Muscle layer of duodenum (tissue), 2 donors: ENCODE results near the gene UNC13C.

Experiments
- H3K27ac ChIP-seq: one replicate; pipeline ENCODE4 v1.7.0; 2013; ENCODE audit warnings: mild to moderate bottlenecking, low read length
- H3K27me3 ChIP-seq: one replicate; pipeline ENCODE4 v1.7.0; 2013; ENCODE audit warnings: low read depth, mild to moderate bottlenecking, control low read depth, low read length
- H3K36me3 ChIP-seq, 2 donors: one replicate each; pipeline ENCODE4 v1.7.0; 2013; ENCODE audit warnings: low read length in 2 of 2, control low read depth in 1 of 2, mild to moderate bottlenecking in 1 of 2; ENCODE audit not compliant: insufficient read depth in 2 of 2, control insufficient read depth in 1 of 2
- H3K4me1 ChIP-seq, 2 donors: one replicate each; pipeline ENCODE4 v1.7.0; 2013; ENCODE audit warnings: low read length in 2 of 2, mild to moderate bottlenecking in 2 of 2, control low read depth in 1 of 2, moderate library complexity in 1 of 2; ENCODE audit not compliant: insufficient read depth in 2 of 2, control insufficient read depth in 1 of 2
- H3K4me3 ChIP-seq, 2 donors: one replicate each; pipeline ENCODE4 v1.7.0; 2013; ENCODE audit warnings: low read length in 2 of 2, low read depth in 1 of 2, mild to moderate bottlenecking in 1 of 2
- H3K9me3 ChIP-seq, 2 donors: one replicate each; pipeline ENCODE4 v1.7.0; 2013; ENCODE audit warnings: low read length in 2 of 2, control low read depth in 1 of 2, mild to moderate bottlenecking in 1 of 2; ENCODE audit not compliant: control insufficient read depth in 1 of 2
- donor health status: healthy.

UNC13C gene

GRCh38 chr15:54540721-54541120, 562.5 kb downstream of the UNC13C start:
- Histone ChIP-seq H3K4me3 (no peak overlapping the region), H3K9me3 (peaks cover 0 to 2% of the 10 kb centered on the region in 2 donors), H3K27ac (no peak overlapping the region), H3K36me3 (no peaks in the 10 kb centered on the region), H3K4me1 (no peaks in the 10 kb centered on the region), H3K27me3 (no peaks in the 10 kb centered on the region)

GRCh38 chr15:54547491-54547890, 569.2 kb downstream of the UNC13C start:
- no peaks in the 10 kb centered on the region for H3K36me3 ChIP-seq
- no peaks in the 10 kb centered on the region for H3K4me1 ChIP-seq
- no peaks in the 10 kb centered on the region for H3K27me3 ChIP-seq
- H3K4me3 ChIP-seq: no peak overlapping the region
- H3K27ac ChIP-seq: no peak overlapping the region
- H3K9me3 ChIP-seq: peaks cover 0 to 2% of the 10 kb centered on the region in 2 donors

GRCh38 chr15:54550954-54551353, 572.7 kb downstream of the UNC13C start:
- no peak overlapping the region for H3K4me3 ChIP-seq
- H3K4me1 ChIP-seq: no peaks in the 10 kb centered on the region
- no peak overlapping the region for H3K27ac ChIP-seq
- no peaks in the 10 kb centered on the region for H3K9me3 ChIP-seq
- H3K36me3 ChIP-seq: no peaks in the 10 kb centered on the region
- no peaks in the 10 kb centered on the region for H3K27me3 ChIP-seq

- Histone ChIP-seq H3K4me3 (no peak overlapping the region), H3K27ac (no peak overlapping the region), H3K27me3 (no peaks in the 10 kb centered on the region), H3K4me1 (no peaks in the 10 kb centered on the region), H3K9me3 (no peaks in the 10 kb centered on the region), H3K36me3 (no peaks in the 10 kb centered on the region)
Observed at GRCh38 chr15:54556231-54556630, 578.0 kb downstream of the UNC13C start.

GRCh38 chr15:54559405-54560069, 581.3 kb downstream of the UNC13C start:
- no peaks in the 10 kb centered on the region for H3K36me3 ChIP-seq
- H3K4me1 ChIP-seq: no peaks in the 10 kb centered on the region
- no peak overlapping the region for H3K27ac ChIP-seq
- H3K4me3 ChIP-seq: no peak overlapping the region
- H3K9me3 ChIP-seq: no peaks in the 10 kb centered on the region
- no peaks in the 10 kb centered on the region for H3K27me3 ChIP-seq

GRCh38 chr15:54560417-54560816, 582.2 kb downstream of the UNC13C start:
- Histone ChIP-seq H3K4me1 (no peaks in the 10 kb centered on the region), H3K9me3 (no peaks in the 10 kb centered on the region), H3K27ac (no peak overlapping the region)

GRCh38 chr15:54564166-54564565, 585.9 kb downstream of the UNC13C start:
- Histone ChIP-seq H3K4me1 (no peaks in the 10 kb centered on the region), H3K4me3 (no peak overlapping the region), H3K36me3 (no peaks in the 10 kb centered on the region), H3K27ac (no peak overlapping the region), H3K9me3 (no peaks in the 10 kb centered on the region), H3K27me3 (no peaks in the 10 kb centered on the region)

More at GRCh38 chr15:54560417-54560816, 582.2 kb downstream of the UNC13C start:
- no peaks in the 10 kb centered on the region for H3K27me3 ChIP-seq
- no peaks in the 10 kb centered on the region for H3K36me3 ChIP-seq
- H3K4me3 ChIP-seq: no peak overlapping the region

GRCh38 chr15:54566654-54567053, 588.4 kb downstream of the UNC13C start:
- no peaks in the 10 kb centered on the region for H3K4me1 ChIP-seq
- no peaks in the 10 kb centered on the region for H3K36me3 ChIP-seq
- no peaks in the 10 kb centered on the region for H3K27me3 ChIP-seq
- no peak overlapping the region for H3K4me3 ChIP-seq
- H3K9me3 ChIP-seq: no peaks in the 10 kb centered on the region
- no peak overlapping the region for H3K27ac ChIP-seq

GRCh38 chr15:54567408-54568035, 589.3 kb downstream of the UNC13C start:
- no peak overlapping the region for H3K27ac ChIP-seq
- no peaks in the 10 kb centered on the region for H3K27me3 ChIP-seq
- no peaks in the 10 kb centered on the region for H3K9me3 ChIP-seq
- H3K36me3 ChIP-seq: no peaks in the 10 kb centered on the region
- no peak overlapping the region for H3K4me3 ChIP-seq
- H3K4me1 ChIP-seq: no peaks in the 10 kb centered on the region

- Histone ChIP-seq H3K27ac (no peak overlapping the region), H3K27me3 (no peaks in the 10 kb centered on the region), H3K9me3 (no peaks in the 10 kb centered on the region), H3K36me3 (no peaks in the 10 kb centered on the region), H3K4me1 (no peaks in the 10 kb centered on the region), H3K4me3 (no peak overlapping the region)
Observed at GRCh38 chr15:54568381-54568780, 590.1 kb downstream of the UNC13C start.

GRCh38 chr15:54571576-54571975, 593.3 kb downstream of the UNC13C start:
- no peaks in the 10 kb centered on the region for H3K9me3 ChIP-seq
- H3K4me1 ChIP-seq: no peaks in the 10 kb centered on the region
- no peaks in the 10 kb centered on the region for H3K27me3 ChIP-seq
- H3K4me3 ChIP-seq: no peak overlapping the region
- no peak overlapping the region for H3K27ac ChIP-seq
- no peaks in the 10 kb centered on the region for H3K36me3 ChIP-seq

- no peaks in the 10 kb centered on the region for H3K27me3 ChIP-seq
- H3K4me3 ChIP-seq: no peak overlapping the region
- H3K4me1 ChIP-seq: no peaks in the 10 kb centered on the region
- H3K27ac ChIP-seq: no peak overlapping the region
- no peaks in the 10 kb centered on the region for H3K36me3 ChIP-seq
- H3K9me3 ChIP-seq: no peaks in the 10 kb centered on the region
Observed at GRCh38 chr15:54575586-54575985, 597.3 kb downstream of the UNC13C start.
